NCI-H2081 treated with DMSO at 0.1 percent for 48 hours (cell line): ENCODE measurements around the gene UBE2V1.
"Not testable (repeated sequence)": the region's sequence is repeated elsewhere in the genome, so short reads cannot be mapped to it uniquely, and the experiment has no call there.

Experiments
- DNase-seq: peaks from one replicate; lab custom pipeline; 2025; lab: John Stamatoyannopoulos, UW

UBE2V1 gene

DNA sequence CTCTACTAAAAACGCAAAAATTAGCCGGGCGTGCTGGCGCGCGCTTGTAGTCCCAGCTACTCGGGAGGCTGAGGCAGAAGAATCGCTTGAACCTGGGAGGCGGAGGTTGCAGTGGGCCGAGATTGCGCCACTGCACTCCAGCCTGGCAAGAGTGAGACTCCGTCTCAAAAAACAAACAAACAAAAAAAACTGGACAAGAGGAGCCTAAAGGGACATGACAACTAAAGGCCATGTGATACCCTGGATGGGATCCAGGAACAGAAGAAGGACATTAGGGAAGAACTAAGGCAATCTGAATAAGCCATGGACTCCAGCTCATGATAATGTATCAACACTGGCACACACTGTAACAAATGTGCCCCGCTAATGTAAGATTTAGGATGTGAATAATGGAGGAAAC, 24.8 kb upstream of the UBE2V1 start:
- DNase-seq, result not testable (repeated sequence)

DNA sequence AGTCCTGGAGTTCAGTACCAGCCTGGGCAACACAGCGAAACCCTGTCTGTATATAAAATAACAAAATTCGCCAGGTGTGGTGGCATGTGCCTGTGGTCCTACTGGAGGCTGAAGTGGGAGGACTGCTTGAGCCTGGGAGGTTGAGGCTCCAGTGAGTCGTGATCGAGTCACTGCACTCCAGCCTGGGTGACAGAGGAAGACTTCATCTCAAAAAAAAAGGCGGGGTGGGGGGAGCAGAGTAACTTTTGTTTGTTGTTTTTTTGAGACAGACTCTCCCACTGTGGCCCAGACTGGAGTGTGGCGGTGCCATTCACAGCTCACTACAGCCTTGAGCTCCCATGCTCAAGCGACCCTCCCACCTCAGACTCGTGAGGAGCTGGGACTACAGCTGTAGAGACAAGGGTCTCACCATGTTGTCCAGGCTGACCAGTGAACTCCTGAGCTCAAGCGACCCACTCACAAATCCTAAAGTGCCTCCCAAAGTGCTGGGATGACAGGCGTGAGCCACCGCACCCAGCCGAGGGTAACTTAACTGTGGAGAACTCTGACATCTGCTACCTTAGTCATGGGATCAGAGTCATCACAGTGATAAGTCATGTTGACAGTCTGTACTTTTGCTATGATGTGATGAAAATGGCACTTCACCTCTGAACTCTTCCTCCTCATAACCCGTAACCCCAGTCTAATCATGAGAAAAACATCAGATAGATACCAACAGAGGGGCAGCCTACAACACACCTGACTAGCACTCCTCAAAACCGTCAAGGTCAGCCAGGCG, 24.1 kb upstream of the UBE2V1 start:
- DNase-seq, result no peak

DNA sequence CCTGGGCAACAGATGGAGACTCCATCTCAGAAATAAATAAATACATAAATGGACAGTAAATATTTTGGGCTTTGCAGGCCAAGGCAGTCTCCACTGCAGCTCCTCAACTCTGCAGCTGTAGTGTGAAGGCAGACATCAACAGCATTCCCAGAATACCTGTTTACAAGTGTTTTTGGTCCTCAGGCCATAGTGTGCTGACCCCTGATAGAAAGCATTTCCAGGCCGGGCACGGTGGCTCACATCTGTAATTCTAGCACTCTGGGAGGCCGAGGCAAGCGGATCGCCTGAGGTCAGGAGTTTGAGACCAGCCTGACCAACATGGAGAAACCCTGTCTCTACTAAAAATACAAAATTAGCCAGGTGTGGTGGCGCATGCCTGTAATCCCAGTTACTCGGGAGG, 22.2 kb upstream of the UBE2V1 start:
- not testable (repeated sequence) for DNase-seq

DNA sequence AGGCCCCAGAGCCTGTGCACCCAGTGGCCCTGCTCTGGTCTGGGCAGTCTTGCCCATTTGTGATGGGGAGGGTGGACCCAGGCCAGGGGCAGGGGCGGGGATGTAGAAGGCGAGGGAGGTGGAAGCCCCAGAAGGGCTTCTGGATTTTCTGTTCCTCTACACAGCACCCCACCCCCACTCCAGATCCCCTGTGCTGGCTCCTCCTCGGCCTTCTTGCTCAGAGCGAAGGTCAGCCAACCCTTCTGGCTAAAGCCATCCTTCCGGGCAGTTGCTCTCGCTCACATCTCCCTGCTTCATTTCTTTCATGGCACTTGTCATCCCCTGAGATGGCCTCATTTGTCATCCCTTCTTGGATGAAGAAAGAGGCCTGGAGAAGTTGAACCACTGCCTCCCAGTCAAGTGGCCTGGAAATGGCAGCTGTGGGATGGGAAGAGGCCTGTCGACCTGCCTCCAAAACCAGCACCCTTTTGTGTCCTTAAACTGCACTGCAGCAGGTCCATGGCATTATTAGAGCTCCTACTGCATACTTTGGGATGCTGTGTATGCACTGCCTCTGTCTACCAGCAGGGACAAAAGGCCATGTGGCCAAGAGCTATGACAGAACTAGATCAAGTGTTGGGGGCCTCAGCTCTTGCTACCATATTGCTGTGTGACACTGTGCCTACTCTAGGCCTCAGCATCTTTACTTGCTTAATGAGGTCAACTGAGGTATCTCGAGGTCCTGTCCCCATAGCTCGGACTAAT, 20.7 kb upstream of the UBE2V1 start:
- DNase-seq, result no peak

DNA sequence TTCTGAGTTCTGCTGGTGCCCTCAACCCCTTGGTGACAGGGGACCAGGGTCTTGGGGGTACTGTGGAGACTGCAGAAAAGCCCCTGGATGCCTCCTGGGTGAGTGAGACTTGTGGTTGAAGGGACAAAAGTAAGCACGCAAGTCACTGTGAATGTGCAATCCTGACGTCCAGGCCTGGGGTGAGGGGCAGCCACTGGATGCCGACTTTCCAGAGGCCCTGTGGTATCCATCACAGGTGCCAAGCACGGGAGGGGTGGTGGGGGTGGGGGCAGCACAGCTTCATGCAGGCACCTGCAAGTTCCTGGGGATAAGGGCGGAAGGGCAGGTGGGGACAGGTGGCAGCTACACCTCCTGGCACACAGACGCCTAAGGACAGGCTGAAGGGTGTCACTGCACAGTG, 20.1 kb upstream of the UBE2V1 start:
- no peak for DNase-seq

DNA sequence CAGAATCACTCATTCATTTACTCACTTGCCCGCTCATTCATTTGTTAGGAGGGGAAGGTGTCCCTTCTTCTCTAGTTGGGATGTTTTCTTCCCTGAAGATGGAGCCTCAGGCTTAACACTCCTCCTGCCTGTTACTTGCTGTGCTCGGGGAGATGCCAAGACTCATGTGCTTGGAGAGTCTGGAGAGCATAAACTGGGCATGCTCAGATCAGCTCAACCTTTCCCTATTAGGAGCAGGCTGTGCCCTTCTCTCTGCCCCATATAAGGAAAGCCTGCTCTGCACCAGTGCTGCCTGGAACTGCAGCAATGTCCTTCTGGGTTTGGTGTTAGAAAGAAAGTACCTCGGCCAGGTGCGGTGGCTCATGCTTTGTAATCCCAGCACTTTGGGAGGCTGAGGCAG, 18.0 kb upstream of the UBE2V1 start:
- no peak for DNase-seq

DNA sequence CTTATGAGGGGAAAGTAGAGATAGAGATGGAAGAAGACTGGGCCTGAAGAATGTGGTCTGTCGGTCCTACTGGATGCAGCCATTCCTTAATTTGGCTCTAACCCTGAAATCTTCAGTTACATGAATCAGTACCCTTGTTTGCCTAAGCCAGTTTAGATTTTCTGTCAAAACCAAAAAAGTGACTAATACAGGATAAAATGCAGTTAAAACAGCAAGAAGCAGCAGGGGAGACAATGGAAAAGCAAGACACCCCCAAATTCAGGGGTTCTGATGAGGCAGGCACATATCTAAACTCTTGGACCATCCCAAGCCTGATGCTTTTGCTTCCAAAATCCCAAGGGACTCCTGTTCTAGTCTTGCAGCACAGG, 17.4 kb upstream of the UBE2V1 start:
- DNase-seq, result no peak

DNA sequence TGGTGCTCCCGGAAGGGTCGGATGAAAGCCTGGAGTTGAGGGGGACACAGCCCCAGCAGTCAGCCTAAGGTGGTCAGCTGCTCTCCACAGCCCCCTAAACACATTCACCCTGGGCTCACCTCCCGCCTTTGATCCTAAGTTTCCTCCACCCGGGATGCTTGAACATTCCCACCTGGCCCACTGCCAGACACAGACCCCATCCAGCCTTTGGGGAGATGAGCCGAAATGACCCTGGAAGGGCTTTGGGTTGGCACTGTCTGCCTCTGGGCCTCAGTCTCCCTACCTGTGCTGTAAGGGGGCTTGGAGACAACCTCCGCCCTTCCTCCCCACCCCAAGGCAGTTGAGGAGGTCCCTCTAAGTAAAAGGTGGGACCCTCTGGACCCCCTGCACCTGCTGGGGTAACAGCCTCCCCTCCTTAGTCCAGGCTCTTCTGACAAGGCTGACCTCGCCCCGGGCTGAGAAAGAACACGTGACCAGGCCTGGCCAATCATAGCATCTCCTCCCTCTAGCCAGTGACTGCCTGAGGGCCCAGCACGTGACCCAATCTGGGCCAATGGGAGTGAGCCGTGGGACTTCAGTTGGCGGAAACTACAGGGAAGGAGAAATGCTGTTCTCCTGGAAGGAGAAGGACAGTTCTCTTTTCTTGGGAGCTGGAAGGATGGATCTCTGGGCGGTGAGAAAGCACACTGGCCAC, 16.9 kb upstream of the UBE2V1 start:
- DNase-seq, result no peak

DNA sequence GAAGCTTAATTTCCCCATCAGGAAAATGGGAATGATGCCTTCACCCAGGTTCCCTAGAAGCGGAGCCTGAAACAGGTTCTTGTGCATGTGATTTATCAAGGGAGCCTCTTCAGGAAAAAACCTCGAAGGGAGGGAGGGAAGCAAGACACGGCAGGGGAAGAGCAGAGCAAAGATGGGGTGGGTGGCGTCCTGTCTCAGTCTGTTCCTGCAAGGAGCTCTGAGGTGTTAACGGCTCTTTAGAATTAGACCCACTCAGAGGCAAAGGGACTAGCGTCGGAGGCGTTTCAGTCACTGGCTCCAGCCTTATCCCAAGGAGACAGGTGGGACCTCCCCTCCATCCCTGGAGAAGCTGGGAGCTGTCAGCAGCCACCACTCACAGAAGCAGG, 15.6 kb upstream of the UBE2V1 start:
- no peak for DNase-seq

DNA sequence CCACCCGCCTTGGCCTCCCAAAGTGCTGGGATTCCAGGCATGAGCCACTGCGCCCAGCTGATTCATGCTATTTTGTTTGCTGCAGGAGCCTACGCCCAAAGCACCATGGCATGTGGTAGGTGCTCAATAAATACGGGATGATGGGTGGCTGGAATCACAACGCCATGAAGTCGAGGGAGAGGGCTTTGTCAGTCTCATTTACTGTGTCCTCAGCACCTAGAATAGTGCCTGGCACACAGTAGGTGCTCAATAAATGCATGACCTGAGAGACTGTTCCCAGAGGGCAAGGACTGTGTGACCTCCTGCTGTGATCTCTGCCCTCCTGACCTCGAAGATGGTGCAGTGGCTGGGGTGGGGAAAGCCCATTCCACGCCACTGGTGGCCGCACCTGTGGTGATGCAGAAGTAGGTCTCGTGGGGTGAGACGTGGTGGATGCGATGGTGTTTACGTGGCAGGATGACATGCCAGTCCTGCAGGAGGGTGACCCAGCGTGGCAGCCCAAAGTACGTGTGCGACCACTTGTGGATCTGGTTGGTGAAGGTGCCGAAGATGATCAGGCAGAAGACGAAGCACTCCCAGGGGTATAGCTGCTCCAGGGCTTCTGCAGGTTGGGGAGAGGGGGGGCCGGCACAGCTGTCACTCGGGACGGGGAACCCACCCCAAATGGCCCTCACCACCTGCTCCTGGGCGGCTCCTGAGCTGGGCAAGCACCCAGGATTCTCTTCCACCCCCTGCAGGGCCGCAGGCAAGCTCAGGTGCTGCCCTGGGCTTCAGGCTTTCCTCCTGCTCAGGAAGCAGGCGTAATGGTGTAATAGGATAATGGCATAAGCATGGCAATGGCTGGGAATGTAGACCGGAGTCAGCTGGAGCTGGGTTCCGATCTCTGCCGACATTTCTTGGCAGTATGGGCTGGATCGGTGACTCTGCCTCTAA, 14.9 kb upstream of the UBE2V1 start:
- DNase-seq, result no peak

DNA sequence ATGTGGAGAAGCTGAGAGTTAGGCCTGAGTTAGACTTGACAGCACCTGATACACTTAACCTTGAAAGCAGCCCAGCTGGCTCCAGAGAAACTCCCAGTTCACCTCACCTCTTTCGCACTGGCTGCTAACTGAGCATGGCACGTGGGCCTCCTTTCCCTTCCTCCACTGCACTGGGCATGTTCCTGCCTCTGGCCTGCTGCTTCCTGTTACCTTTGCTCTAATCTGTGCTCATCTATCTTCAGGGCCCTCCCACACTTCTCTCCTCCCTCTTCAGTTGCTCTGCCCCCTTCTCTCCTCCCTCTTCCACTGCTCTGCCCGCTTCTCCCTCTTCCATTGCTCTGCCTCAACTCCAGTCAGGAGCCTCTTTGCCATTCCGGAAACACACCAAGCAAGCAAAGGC, 13.7 kb upstream of the UBE2V1 start:
- DNase-seq, result no peak

DNA sequence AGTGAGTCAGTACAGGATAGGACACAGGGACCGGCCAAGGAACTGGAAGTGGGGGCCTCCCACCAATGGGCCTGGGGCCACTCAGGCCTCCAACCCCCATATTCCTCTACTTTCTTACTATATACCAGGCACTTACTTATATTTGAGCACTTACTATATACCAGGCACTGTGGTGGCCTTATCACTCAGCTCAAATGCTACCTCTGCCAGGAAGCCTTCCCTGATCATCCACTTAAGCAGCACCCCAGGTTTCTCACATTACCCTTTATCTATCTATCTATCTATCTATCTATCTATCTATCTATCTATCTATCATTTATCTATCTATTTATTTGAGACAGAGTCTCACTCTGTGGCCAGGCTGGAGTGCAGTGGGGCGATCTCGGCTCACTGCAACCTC, 12.3 kb upstream of the UBE2V1 start:
- DNase-seq, result no peak

DNA sequence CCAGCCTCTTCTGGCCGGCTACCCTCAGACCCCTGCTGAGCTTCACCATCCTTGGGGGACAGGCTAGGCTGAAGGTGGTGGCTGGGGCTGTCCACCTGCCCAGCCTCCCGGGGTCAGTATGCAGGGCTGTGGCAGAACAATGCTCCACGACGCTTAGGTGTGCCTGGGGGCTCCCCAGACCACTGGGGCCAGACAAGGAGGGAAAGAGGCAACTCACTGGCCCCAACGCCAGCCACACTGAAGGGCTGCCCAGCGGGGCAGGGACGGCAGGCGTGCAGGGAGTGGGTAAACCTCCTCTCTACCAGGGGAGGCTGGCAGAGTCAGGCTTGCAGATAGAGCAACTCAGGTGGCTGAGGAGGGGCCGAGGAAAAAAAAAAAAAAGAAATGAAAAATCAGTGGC, 11.5 kb upstream of the UBE2V1 start:
- no peak for DNase-seq

DNA sequence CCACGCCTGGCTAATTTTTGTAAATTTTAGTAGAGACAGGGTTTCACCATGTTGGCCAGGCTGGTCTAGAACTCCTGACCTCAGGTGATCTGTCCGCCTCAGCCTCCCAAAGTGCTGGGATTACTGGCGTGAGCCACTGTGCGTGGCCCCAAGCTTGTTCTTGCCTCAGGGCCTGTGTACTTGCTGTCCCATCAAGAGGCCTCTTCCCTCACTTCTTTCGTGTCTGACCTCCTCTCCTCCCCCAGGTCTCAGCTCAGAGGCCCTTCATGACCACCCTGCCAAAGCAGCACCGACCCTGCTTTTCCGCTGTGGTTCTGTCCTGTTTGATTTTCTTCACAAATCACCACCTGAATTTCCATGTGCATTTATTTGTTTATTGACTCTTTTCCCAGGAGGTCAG, 10.5 kb upstream of the UBE2V1 start:
- no peak for DNase-seq

DNA sequence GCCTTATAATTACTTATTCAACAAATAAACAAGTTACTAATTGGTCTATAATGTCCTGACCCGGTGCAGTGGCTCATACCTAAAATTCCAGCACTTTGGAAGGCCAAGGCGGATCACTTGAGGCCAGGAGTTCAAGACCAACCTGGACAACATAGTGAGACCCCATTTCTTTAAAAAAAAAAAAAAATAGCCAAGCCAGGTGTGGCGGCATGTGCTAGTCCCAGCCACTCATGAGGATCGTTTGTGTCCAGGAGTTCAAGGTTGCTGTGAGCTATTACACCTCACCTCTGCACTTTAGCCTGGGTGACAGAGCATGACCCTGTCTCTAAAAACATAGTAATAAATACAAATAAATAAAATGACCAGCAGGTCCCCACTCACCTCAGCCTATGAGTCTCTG, 9.8 kb upstream of the UBE2V1 start:
- no peak for DNase-seq

DNA sequence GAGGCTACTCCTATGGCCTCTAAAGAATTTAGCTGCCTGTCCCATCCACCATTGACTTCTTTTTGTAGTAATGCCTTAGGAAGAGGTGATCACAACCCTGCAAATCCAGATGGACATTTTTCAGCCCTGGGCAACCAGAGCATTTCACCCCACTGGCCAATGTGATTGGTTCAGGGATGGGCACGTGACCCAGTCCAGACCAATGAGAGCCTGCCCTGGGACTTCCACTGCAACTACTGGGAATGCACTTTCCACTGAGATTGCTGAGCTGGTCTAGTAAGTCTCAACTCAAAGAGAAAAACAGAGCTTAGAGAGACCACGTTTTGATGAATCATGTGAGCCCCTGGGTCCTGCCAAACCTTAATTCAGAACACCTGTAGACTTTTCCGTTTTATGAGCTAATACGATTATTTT, 8.9 kb upstream of the UBE2V1 start:
- no peak for DNase-seq

DNA sequence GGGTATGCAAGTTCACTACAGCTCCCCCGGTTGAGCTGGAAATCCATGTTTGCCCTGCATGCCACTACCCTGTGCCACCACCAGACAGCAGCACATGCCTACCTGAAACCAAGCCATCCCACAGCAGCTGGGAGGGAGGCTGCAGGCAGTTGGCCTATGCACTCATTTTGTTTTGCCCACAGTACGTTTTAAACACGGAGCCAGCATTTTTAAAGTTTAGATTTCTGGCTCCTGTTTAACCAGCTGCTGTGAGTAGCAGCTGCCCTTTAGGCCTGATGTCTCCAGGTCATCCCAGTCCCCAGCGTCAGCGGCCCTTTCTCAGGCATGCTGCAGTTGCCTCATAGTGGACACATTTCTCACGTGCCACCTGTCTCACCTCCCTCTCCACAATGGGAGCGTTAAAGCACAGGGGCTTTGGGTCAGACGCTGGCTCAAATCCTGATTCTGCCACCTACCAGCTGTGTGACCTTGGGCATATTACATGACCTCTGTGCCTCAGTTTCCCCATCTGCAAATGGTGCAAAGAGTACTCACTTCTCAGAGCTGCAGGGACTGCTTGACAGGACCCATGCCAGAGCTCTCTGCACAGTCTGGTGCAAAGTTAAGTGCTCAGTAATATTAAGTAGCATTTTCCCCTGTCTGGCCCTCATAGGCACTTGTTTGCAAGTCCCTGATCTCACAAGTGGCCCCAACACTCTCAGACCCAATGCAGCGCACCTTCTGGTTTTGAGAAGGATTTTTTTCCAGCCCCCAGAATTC, 8.2 kb upstream of the UBE2V1 start:
- no peak for DNase-seq

DNA sequence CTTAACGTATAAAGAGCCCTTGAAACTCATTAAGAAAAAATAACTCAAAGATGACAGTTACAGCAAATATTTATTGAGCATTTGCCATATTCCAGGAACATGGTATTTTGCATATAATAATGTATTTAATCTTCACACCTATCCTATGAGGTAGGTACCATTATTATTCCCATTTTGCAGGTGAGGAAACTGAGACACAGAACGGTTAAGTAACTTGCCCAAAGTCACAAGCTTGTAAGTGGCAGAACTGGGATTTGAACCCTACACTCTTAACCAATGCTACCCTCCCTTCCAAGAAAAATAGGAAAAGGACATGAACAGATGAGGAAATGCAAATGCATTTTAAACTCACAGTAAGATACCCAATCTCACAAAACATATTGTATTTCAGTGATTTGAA, 5.3 kb upstream of the UBE2V1 start:
- no peak for DNase-seq

DNA sequence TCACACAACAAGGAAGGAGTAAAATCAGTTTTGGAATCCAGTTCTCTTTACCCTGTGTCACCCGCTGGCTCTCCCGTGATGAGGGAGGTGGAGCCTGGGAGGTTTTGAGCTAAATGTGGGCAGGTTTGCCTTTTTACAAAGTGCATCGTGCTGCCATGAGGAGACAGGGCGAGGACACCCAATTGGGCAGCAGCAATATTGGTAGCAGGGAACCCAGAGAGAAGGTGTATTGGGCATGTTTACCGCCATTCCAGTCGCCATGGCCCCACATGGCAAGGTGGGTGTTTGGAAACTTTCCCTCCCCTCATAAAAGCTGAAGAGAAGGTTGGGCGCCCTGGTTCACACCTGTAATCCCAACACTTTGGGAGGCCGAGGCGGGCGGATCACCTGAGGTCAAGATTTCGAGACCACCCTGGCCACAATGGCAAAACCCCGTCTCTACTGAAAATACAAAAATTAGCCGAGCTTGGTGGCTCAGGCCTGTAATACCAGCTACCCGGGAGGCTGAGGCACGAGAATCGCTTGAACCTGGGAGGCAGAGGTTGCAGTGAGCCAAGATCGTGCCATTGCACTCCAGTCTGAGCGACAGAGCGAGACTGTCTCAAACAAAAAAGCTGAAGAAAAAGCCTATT, 3.5 kb upstream of the UBE2V1 start:
- no peak for DNase-seq

DNA sequence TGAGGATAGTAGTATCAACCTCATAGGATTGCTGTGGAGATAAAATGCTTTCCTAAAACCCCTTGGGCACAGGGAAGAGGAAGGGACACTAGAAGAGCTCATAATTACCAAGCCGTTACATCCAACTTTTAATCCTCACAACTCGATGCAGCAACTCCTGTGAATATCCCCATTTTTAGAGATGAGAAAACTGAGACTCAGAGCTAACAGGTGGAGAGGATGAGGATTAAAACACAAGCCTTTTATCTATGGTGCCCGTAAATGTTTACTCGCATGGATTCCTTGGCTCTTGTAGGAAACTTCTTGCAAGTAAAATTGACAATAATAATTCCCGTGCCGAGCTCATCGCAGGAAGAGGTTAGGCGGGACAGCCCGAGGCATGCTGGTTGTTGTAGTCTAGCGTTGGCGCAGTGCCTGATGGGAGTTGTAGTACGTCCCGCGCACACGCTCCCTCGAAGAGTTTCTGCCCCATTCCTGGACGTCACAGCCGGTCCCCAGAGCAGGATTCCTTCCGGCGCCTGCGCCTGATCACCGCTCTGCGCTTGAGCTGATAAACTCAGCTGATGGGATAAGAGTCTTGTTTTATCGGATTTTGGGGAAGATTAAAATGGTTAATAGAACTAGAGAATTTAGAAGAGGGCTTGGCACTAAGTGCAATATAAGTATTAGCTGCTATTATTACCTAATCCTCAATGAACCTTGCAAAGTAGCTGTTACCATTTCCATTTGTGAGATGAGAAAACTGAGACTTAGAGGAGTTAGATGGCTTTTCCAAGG, 2.8 kb upstream of the UBE2V1 start:
- peak; percentile 90 for DNase-seq
